Neutrophil (primary cell): ENCODE data around the gene MSGN1.
"Not testable (repeated sequence)": the region's sequence is repeated elsewhere in the genome, so short reads cannot be mapped to it uniquely, and the experiment has no call there.

ENCODE experiments used
- H3K27ac ChIP-seq: fragments of 200-600 bp; sonication (generic); 2 replicates; pipeline ENCODE4 v1.5.1; 2016; ENCODE audit warnings: mild to moderate bottlenecking, moderate library complexity
- H3K27me3 ChIP-seq: fragments of 200-600 bp; sonication (generic); 2 replicates; pipeline ENCODE4 v1.6.0; 2016; ENCODE audit warnings: mild to moderate bottlenecking
- H3K36me3 ChIP-seq: fragments of 200-600 bp; sonication (generic); 2 replicates; pipeline ENCODE4 v1.5.1; 2017
- H3K4me1 ChIP-seq, 2 experiments: fragments of 200-600 bp in 1 of 2; sonication (generic) in 1 of 2; 1 replicate in 1 of 2; 2 replicates in 1 of 2; pipeline versions ENCODE4 v1.5.1 to v1.6.1; 2013 to 2016; ENCODE audit warnings: low read depth in 1 of 2, low read length in 1 of 2, mild to moderate bottlenecking in 1 of 2, moderate library complexity in 1 of 2; ENCODE audit not compliant: control insufficient read depth in 1 of 2, insufficient read depth in 1 of 2
- H3K4me3 ChIP-seq, 2 experiments: fragments of 200-600 bp in 1 of 2; sonication (generic) in 1 of 2; 1 replicate in 1 of 2; 2 replicates in 1 of 2; pipeline ENCODE4 v1.5.1; 2013 to 2016; ENCODE audit warnings: low read depth in 1 of 2, low read length in 1 of 2, mild to moderate bottlenecking in 1 of 2, moderate library complexity in 1 of 2
- H3K9me3 ChIP-seq: fragments of 200-600 bp; sonication (generic); 2 replicates; pipeline ENCODE4 v1.5.1; 2016
- CTCF ChIP-seq: fragments of 200-600 bp; sonication (generic); IDR thresholded peaks from 2 replicates; pipeline ENCODE4 v1.5.1; 2016; ENCODE audit warnings: antibody characterized with exemption

The MSGN1 gene

GRCh38 chr2:17815468-17816184 is 634 bp upstream of the MSGN1 start:
- TF ChIP-seq CTCF = no peak

GRCh38 chr2:17818235-17818815 is 2.1 kb downstream of the MSGN1 start:
- Histone ChIP-seq H3K36me3 (no peaks in the 10 kb centered on the region), H3K4me1 (no peaks in the 10 kb centered on the region), H3K4me3 (no peak overlapping the region), H3K27ac (no peak overlapping the region), H3K9me3 (no peaks in the 10 kb centered on the region), H3K27me3 (no peaks in the 10 kb centered on the region)
- no peak for TF ChIP-seq CTCF

More at GRCh38 chr2:17815468-17816184, 634 bp upstream of the MSGN1 start:
- Histone ChIP-seq H3K4me1 (no peaks in the 10 kb centered on the region), H3K9me3 (no peaks in the 10 kb centered on the region), H3K4me3 (no peak overlapping the region), H3K27ac (no peak overlapping the region), H3K27me3 (no peaks in the 10 kb centered on the region), H3K36me3 (no peaks in the 10 kb centered on the region)

- Histone ChIP-seq H3K36me3 (no peaks in the 10 kb centered on the region), H3K4me1 (no peaks in the 10 kb centered on the region), H3K4me3 (no peak overlapping the region), H3K27ac (no peak overlapping the region), H3K9me3 (no peaks in the 10 kb centered on the region), H3K27me3 (no peaks in the 10 kb centered on the region)
- no peak for TF ChIP-seq CTCF
These were observed 4.8 kb downstream of the MSGN1 start for GRCh38 chr2:17821080-17821479.

- no peaks in the 10 kb centered on the region for H3K4me1 ChIP-seq
- H3K27ac ChIP-seq = no peak overlapping the region
- no peaks in the 10 kb centered on the region for H3K9me3 ChIP-seq
- H3K36me3 ChIP-seq = no peaks in the 10 kb centered on the region
- no peaks in the 10 kb centered on the region for H3K27me3 ChIP-seq
- no peak for TF ChIP-seq CTCF
- no peak overlapping the region for H3K4me3 ChIP-seq
These were observed 5.5 kb downstream of the MSGN1 start for GRCh38 chr2:17821535-17822444.

GRCh38 chr2:17822445-17823117 is 6.3 kb downstream of the MSGN1 start:
- Histone ChIP-seq H3K27me3 (no peaks in the 10 kb centered on the region), H3K27ac (no peak overlapping the region), H3K9me3 (no peaks in the 10 kb centered on the region), H3K4me1 (no peaks in the 10 kb centered on the region), H3K4me3 (no peak overlapping the region), H3K36me3 (no peaks in the 10 kb centered on the region)
- no peak for TF ChIP-seq CTCF

- not testable (repeated sequence) for H3K36me3 ChIP-seq, H3K9me3 ChIP-seq, H3K27ac ChIP-seq, H3K27me3 ChIP-seq, H3K4me1 ChIP-seq, H3K4me3 ChIP-seq
These were observed 7.4 kb downstream of the MSGN1 start for GRCh38 chr2:17823646-17824045.
